GM18505 (cell line): ENCODE results near the gene KCNG2.

Source experiments
- ATAC-seq: cut with Tn5 transposase; IDR thresholded peaks from one replicate; pipeline ENCODE4 v1.9.1; 2021; ENCODE audit not compliant: unreplicated experiment
- POLR2A ChIP-seq: IDR thresholded peaks from 4 replicates; pipeline ENCODE4 v1.6.1; 2011; ENCODE audit warnings: borderline replicate concordance; ENCODE audit not compliant: insufficient read depth, insufficient read length; ENCODE audit errors: extremely low read depth

The KCNG2 gene

GRCh38 chr18:79772108-79772864 is 25.5 kb upstream of the KCNG2 start:
- ATAC-seq, result no peak

GRCh38 chr18:79772865-79773696 is 24.7 kb upstream of the KCNG2 start:
- no peak for ATAC-seq
- no peak for TF ChIP-seq POLR2A

More at GRCh38 chr18:79772108-79772864, 25.5 kb upstream of the KCNG2 start:
- no peak for TF ChIP-seq POLR2A

DNA sequence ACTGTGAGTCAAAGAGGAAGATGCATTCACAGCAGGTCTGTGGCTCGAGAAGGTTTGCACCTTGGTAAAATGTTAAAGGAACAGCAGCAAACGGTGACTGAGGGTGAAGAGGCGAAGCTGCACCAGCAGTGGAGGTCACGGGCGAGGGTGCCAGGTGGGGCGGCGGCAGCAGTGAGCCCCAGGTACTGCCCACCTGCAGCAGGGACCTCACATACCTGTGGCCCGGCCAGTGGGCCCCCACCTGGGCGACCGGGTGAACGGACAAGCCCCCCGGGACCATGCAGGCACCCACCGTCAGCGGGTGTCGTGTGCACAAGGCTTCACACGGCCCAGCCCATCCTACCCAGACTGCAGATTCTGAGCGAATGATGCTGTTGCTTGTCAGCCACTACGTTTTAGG is 23.6 kb upstream of the KCNG2 start:
- no peak for ATAC-seq

GRCh38 chr18:79775441-79776221 is 22.1 kb upstream of the KCNG2 start:
- no peak for TF ChIP-seq POLR2A

More for the DNA sequence above, 23.6 kb upstream of the KCNG2 start:
- no peak for TF ChIP-seq POLR2A

GRCh38 chr18:79776674-79777073 is 21.1 kb upstream of the KCNG2 start:
- TF ChIP-seq POLR2A, result no peak
- no peak for ATAC-seq

More at GRCh38 chr18:79775441-79776221, 22.1 kb upstream of the KCNG2 start:
- no peak for ATAC-seq

DNA sequence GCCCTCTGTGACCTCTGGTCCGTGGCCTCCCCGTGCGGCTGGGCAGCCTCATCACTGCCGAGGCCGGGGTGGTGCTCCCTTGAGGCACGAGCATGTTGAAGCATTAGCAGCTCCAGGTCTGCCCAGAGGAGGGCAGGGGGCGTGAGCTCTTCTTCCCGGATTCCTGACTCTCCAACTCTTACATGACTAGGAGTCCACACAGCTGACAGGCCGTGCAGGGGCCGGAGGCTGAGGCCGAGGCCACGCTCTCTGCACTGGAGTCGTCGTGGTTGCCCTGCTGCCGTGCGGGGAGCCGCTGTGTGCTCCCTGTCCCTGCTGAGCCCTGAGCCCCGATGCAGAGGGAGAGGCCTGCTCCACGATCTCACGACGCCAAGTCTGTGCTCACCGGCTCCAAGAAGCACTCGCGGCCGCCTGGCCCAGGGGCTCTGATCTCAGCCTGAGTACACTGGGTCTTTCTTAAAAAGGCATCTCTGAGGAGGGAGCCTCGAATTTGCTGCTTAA is 19.4 kb upstream of the KCNG2 start:
- no peak for TF ChIP-seq POLR2A
- ATAC-seq, result no peak

- TF ChIP-seq POLR2A, result no peak
These were observed 18.6 kb upstream of the KCNG2 start for GRCh38 chr18:79779021-79779699.

DNA sequence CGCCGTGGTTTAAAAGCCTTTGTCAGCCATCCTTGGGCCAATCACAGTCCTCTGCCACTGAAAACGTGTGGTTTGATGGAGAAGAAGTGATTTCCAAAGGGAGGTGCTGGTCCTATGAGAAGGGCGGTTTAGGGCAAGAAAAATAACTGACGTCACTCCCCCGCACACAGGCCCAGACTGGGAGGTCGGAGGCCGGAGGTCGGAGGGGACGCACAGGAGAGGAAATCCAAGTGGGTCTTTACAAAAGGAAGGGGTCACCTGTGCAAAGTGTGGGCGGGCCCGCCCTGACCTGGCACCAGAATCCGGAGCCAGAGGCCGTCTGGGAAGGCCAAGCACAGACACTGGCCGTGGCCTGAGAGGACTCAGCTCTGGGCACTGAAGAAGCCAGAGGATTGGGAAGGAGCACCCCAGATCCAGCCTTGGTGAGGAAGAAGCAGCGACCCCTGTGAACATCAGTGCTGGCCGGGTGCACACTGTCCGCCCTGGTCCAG is 18.0 kb upstream of the KCNG2 start:
- TF ChIP-seq POLR2A, result no peak
- no peak for ATAC-seq

More at GRCh38 chr18:79779021-79779699, 18.6 kb upstream of the KCNG2 start:
- no peak for ATAC-seq

DNA sequence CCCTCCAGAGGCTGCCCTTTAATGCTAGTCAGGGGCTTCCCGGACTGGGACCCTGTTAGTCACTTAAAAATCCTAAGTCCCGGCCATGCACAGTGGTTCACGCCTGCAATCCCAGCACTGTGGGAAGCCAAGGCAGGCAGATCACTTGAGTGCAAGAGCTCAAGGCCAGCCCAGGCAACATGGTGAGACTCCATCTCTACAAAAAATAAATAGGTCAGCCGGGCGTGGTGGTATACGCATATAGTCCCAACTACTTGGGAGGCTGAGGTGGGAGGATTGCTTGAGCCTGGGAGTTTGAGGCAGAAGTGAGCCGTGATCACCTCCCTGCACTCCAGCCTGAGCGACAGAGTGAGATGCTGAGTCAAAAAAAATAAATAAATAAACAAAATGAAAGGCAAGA is 17.2 kb upstream of the KCNG2 start:
- ATAC-seq, result no peak
- TF ChIP-seq POLR2A, result no peak

- no peak for ATAC-seq
These were observed 16.3 kb upstream of the KCNG2 start for GRCh38 chr18:79781331-79781941.

DNA sequence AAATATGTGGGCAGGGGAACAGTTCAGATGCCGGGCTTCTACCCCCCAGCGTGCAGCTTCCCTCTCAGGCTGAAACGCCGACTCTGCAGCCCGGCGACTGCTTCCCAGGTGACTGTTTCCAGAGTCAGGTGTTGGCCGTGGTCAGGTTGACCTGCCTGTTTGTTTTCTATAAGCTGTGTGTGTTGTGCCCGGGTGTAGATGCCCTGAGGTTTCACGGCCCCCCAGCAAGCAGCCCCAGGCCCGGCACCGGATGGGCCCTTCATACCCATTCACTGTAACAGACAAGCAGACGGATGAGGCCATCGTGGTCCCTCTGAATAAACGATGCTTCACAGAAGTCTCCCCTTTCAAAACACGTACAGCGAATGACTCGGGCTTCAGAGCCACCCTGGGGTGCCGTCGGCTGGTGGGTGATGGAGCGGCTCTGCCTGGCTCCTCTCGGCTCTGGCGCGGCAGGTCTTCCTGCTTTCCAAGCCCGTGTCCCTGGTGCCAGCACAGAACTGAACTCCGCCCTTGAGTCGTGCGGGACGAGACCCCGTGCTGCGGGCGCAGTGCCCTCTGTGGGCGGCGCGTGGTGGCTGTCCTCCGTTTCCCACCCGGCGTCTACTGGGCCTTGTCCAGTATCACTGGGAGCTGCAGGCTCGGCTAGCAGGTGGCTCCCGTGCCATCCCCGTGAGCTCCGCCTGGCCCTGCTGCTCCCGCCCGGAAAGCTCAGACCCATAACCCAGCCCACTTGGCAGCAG is 15.0 kb upstream of the KCNG2 start:
- no peak for TF ChIP-seq POLR2A

More at GRCh38 chr18:79781331-79781941, 16.3 kb upstream of the KCNG2 start:
- no peak for TF ChIP-seq POLR2A

More for the DNA sequence above, 15.0 kb upstream of the KCNG2 start:
- ATAC-seq, result no peak
